Brain microvascular endothelial cell (primary cell): Measurements from ENCODE around the gene CDH4.

Experiments
- DNase-seq: peaks from one replicate; pipeline ENCODE4 v3.0.0-alpha.2; 2020
- H3K27ac ChIP-seq: fragments of 250-450 bp; sonication (Bioruptor Pico); 2 replicates; pipeline ENCODE4 v1.5.1; 2020; ENCODE audit warnings: mild to moderate bottlenecking, moderate library complexity
- H3K27me3 ChIP-seq: fragments of 250-450 bp; sonication (Bioruptor Pico); replicated peaks from 2 replicates; pipeline ENCODE4 v1.5.1; 2020; ENCODE audit warnings: mild to moderate bottlenecking
- H3K36me3 ChIP-seq: fragments of 250-450 bp; sonication (Bioruptor Pico); replicated peaks from 2 replicates; pipeline ENCODE4 v1.5.1; 2020; ENCODE audit warnings: mild to moderate bottlenecking
- H3K4me3 ChIP-seq: 2 replicates; pipeline ENCODE4 v1.5.1; 2011; ENCODE audit warnings: low read depth, mild to moderate bottlenecking, control low read depth, low read length, moderate library complexity
- in situ Hi-C: cut with HindIII; loops from 2 replicates; pipeline ENCODE4 v1.10.0; 2017; ENCODE audit warnings: low sequenced_read_pairs, low pct_ligation_motif_present
- TF ChIP-seq, protein P1 (sequence below): IDR thresholded peaks from 2 replicates; pipeline ENCODE4 v1.5.1; 2011; ENCODE audit warnings: low read depth, mild to moderate bottlenecking, moderate library complexity, low read length, control low read depth, inconsistent platforms; ENCODE audit errors: missing control alignments

The CDH4 gene

DNA sequence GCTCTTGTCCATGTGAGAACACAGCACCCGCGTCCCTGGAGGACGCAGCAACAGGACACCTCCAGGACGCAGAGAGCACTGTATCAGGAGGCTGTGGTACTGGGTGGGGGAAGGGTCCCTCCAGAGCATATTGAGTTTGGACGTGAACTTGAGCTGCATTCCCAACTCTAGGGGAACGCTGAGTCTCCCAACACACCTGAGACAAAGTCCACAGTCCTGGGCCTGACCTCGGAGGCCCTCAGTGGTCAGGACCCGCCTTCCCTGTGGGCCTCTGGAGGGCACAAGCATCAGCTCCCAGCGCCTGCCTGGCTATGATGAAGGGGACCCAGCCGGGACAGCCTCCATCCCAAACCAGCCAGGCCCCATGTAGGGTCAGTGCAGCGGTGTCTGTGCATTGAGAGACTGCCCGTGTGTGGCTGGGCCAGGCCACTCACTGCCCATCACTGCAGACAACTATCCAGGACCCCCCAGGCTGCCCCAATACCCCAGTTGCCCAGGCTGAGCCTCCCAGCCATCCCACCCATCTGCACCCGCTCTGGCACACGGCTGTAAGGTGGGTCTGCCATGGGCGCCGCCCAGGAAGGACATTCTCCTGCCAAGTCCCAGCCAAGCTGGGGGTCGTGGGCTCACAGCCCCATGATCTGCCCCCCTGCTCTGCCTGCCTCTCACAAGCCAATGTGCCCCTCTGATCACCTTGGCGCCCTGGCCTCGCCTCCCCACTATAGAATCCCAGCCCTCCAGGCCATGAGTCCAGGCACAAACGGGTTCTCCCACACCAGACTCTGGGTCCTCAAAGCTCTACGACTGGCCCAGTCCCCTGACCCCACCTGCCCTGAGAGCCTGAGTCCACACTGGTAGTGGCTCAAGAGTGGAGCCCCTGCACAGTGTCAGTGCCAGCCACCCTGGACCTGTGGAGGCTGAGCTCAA lies 697.9 kb downstream of the CDH4 start:
- in situ Hi-C loops = no loop called here
- no peak for DNase-seq
- TF ChIP-seq, protein P1, sequence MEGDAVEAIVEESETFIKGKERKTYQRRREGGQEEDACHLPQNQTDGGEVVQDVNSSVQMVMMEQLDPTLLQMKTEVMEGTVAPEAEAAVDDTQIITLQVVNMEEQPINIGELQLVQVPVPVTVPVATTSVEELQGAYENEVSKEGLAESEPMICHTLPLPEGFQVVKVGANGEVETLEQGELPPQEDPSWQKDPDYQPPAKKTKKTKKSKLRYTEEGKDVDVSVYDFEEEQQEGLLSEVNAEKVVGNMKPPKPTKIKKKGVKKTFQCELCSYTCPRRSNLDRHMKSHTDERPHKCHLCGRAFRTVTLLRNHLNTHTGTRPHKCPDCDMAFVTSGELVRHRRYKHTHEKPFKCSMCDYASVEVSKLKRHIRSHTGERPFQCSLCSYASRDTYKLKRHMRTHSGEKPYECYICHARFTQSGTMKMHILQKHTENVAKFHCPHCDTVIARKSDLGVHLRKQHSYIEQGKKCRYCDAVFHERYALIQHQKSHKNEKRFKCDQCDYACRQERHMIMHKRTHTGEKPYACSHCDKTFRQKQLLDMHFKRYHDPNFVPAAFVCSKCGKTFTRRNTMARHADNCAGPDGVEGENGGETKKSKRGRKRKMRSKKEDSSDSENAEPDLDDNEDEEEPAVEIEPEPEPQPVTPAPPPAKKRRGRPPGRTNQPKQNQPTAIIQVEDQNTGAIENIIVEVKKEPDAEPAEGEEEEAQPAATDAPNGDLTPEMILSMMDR = no peak

DNA sequence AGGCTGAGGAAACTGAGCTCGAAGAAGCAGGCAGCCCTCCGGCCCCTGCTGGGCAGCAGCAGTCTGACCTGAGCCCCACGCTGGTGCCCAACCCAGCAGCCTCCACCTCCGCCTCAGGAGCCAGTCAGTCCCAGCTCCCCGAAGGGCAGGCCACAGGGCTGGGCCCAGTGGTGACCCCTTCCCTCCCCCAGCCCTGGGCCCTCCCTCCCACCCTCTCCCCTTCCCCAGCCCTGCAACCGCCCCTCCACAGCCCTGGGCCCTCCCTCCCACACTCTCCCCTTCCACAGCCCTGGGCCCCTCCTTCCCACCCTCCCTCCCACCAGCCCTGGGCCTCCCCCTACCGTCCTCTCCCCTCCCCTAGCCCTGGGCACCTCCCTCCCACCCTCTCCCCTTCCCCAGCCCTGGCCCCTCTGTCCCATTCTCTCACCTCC lies 698.6 kb downstream of the CDH4 start:
- H3K27me3 ChIP-seq = no peaks in the 10 kb centered on the region
- no peak overlapping the region for H3K4me3 ChIP-seq
- in situ Hi-C loops = no loop called here
- TF ChIP-seq, protein P1 = no peak
- DNase-seq = no peak
- no peaks in the 10 kb centered on the region for H3K36me3 ChIP-seq
- no peak overlapping the region for H3K27ac ChIP-seq

More for the DNA sequence above, 697.9 kb downstream of the CDH4 start:
- H3K27me3 ChIP-seq = no peaks in the 10 kb centered on the region
- H3K27ac ChIP-seq = no peak overlapping the region
- no peak overlapping the region for H3K4me3 ChIP-seq
- no peaks in the 10 kb centered on the region for H3K36me3 ChIP-seq

DNA sequence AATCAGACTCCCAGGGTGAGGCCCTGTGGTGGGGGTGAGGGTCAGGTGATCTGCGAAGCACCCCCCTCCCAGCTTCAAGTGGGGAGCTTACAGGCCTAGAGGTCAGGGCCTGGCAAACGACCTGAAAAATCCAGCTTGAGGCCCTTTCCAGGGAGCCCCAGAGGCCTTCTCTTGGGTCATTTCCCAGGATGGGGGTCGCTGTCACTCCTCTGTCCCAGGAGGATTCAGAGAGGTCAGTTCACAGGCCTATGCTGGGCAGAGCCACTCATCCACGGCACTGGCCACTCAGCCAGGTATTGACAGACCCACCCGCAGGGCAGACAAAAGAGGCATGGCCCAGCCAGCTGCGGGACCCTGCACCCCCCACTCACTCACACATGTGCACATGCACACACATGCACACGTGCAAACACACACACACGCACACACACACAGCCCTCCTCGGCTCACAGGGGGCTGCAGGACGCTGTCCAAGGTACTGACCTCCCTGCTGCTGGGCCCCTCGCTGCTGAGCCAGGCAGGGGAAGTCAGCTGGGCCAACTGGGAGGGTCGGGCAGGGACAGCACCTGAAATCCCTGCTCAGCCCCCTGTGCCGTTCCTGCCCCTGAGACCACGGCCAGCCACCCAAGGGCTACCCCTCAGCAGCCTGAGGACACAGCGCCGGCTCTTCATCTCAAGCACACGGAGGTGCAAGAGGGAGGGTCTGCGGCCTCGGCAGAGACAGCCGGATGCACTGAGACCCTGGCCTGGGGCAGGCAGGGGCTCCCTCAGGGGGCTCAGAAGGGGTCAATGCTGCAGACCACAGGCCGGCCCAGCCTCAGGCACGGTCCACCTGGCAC lies 699.9 kb downstream of the CDH4 start:
- DNase-seq = no peak
- Histone ChIP-seq H3K4me3 (no peak overlapping the region), H3K27ac (no peak overlapping the region), H3K27me3 (no peaks in the 10 kb centered on the region), H3K36me3 (no peaks in the 10 kb centered on the region)
- TF ChIP-seq, protein P1 = no peak
- in situ Hi-C loops = no loop called here

DNA sequence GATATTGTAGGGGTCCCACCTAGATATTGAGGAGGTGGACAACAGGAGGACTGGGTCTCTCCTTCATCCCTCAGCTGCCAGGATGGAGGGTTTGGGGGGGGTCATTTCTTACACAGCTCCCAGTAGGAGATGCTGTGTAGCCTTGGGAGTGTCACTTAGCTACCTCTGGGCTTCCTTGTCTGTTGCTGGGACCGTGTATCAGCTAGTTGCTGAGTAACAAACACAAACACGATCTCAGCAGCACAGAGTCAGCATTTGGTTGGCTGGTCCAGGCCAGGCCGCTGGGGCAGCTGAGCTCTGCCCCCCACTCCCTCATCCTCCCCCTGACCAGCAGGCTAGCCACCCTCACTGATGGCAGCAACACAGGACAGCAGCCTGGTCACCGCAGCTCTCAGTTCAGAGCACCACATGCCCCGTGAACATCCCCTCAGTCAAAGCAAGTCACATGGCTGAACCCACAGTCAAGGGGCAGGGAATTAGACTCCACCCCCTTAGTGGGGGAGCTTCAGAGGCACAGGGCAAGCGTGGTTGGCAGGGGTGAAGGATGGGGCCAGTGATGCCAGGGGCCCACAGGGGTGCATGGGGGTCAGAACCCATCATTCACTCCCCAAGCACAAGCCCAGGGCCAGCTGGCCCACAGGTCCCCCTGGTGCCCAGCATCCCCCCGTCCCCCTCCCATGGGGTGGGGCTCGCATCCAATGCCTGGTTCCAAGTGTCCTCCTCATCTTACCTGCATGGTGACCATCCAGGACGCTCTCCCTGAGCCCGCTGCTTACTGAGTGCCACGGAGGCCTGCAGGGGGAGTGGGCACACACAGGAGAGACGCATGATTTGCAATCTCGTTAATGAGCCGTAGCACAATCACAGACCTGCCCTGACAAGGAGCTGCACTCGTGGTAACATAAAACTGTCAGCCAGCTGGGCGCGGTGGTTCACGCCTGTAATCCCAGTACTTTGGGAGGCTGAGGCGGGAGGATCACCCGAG lies 701.3 kb downstream of the CDH4 start:
- TF ChIP-seq, protein P1 = no peak
- in situ Hi-C loops = no loop called here
- H3K27me3 ChIP-seq = no peaks in the 10 kb centered on the region
- no peaks in the 10 kb centered on the region for H3K36me3 ChIP-seq
- H3K4me3 ChIP-seq = no peak overlapping the region
- DNase-seq = no peak
- H3K27ac ChIP-seq = no peak overlapping the region

DNA sequence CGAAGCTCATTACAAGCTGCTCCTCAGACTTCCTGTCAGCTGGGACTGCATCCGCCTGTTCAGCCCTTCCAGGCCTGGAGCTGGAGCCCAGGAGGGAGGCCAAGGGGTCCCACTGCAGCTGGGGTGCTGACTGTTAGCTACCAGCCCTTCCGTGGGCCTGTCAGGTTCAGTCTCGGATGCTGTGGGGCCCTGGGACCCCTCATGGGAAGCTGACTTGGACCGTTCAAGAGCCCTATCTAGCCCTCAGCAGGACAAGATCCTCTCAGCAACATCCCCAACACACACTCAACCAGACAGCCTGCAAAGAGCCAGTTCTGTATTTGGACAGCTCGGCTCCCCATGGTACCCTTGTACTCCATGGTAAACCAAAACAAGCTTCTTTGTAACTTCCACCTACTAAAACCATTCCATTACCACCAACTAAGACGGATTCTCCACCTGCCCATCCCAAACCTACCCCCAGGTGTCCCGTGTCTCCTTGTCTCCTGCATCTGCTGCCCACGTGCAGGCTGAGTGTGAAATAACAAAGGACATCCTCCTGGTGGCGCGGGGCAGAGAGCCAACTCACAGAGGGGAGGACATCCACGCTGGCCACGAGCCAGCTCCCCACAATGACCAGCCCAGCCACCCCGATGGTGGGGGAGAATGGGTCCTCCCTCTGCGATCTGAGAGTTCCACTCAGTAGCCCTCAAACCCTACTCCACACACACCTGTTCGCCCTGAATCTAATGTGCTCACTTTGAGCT lies 702.4 kb downstream of the CDH4 start:
- Histone ChIP-seq H3K4me3 (no peak overlapping the region), H3K36me3 (no peaks in the 10 kb centered on the region), H3K27me3 (no peaks in the 10 kb centered on the region), H3K27ac (no peak overlapping the region)
- DNase-seq = no peak
- in situ Hi-C loops = no loop called here
- TF ChIP-seq, protein P1 = no peak
